ENCODE data around the gene PRR20C.
"Not testable (repeated sequence)": the region's sequence is repeated elsewhere in the genome, so short reads cannot be mapped to it uniquely, and the experiment has no call there.

DNA sequence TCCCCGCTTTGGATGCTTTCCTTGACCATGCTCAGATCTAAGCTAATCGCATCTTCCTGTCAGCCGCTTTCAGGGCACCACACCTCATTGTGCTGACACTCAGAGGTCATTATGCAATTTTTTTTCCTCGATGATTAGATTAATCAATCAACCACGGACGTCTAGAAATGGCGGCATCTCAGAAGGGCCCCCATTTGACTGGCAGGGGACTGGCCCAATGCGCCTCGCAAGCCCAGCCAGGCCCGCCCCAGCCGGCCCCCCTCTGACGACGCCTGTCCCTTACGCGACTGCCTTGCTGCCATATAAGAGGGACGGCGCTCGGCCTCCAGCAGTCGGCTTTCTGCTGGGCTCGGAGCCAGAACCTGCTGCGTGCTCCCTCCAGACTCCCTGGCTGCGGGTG is 13.0 kb downstream of the PRR20C start, which contains the start of gene PRR20E:
- TF ChIP-seq, protein P1, sequence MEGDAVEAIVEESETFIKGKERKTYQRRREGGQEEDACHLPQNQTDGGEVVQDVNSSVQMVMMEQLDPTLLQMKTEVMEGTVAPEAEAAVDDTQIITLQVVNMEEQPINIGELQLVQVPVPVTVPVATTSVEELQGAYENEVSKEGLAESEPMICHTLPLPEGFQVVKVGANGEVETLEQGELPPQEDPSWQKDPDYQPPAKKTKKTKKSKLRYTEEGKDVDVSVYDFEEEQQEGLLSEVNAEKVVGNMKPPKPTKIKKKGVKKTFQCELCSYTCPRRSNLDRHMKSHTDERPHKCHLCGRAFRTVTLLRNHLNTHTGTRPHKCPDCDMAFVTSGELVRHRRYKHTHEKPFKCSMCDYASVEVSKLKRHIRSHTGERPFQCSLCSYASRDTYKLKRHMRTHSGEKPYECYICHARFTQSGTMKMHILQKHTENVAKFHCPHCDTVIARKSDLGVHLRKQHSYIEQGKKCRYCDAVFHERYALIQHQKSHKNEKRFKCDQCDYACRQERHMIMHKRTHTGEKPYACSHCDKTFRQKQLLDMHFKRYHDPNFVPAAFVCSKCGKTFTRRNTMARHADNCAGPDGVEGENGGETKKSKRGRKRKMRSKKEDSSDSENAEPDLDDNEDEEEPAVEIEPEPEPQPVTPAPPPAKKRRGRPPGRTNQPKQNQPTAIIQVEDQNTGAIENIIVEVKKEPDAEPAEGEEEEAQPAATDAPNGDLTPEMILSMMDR (IDR thresholded peaks at IDR 0.05), result not testable (repeated sequence)
- TF ChIP-seq POLR2A (IDR thresholded peaks at IDR 0.05), result not testable (repeated sequence)
